Measurements from ENCODE around the gene BRINP3.
"Not testable (repeated sequence)": the region's sequence is repeated elsewhere in the genome, so short reads cannot be mapped to it uniquely, and the experiment has no call there.

Gene BRINP3

DNA sequence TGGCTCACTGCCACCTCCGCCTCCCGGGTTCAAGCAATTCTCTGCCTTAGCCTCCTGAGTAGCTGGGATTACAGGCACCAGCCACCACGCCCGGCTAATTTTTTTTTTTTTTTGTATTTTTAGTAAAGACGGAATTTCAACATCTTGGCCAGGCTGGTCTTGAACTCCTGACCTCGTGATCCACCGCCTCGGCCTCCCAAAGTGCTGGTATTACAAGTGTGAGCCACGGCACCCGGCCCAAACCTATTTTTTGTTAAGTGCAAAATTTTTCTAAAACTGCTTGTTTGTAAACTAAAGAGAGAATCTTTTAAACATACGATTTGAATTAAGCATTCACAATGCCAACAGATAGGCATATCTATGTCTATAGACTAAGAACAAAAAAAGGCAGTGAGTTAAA, 357.1 kb downstream of the BRINP3 start:
- H3K4me3 ChIP-seq (ENCODE audit: insufficient read depth in 1 of 2, low read depth in 1 of 2, low read length in 2 of 2): not testable (repeated sequence)
- 88% methylated on average over 8 of the region's 11 CpGs for WGBS

GRCh38 chr1:190119683-190120082, 358.0 kb downstream of the BRINP3 start:
- Histone ChIP-seq H3K27me3 (ENCODE audit: control insufficient read depth in 1 of 2, insufficient read depth in 1 of 2, low read length in 2 of 2) (no peaks in the 10 kb centered on the region), H3K4me2 (ENCODE audit: low read length, poor library complexity, severe bottlenecking) (no peak overlapping the region), H2BK120ac (ENCODE audit: low read depth, low read length) (no peak overlapping the region), H2BK12ac (ENCODE audit: low read length in 2 of 2) (no peak overlapping the region), H2BK15ac (ENCODE audit: low read depth, poor library complexity, severe bottlenecking) (no peak overlapping the region), H3K9me3 (ENCODE audit: control insufficient read depth, low read length) (no peaks in the 10 kb centered on the region), H3K79me1 (replicated peaks; ENCODE audit: low read length, poor library complexity, severe bottlenecking) (no peaks in the 10 kb centered on the region), H3K27ac (ENCODE audit: low read length, poor library complexity, severe bottlenecking) (no peak overlapping the region), H3K4ac (ENCODE audit: low read depth in 1 of 2, low read length in 2 of 2) (no peak overlapping the region), H2AK5ac (ENCODE audit: low read length, severe bottlenecking) (no peak overlapping the region), H2BK5ac (ENCODE audit: low read depth, low read length, poor library complexity, severe bottlenecking) (no peak overlapping the region), H4K91ac (ENCODE audit: low read length) (no peak overlapping the region), H3K36me3 (ENCODE audit: control insufficient read depth in 1 of 2, insufficient read depth in 2 of 2, low read depth in 1 of 2, low read length in 2 of 2) (no peaks in the 10 kb centered on the region), H3K23ac (ENCODE audit: low read length in 2 of 2) (no peak overlapping the region), H2AFZ (ENCODE audit: low read depth, low read length) (no peak overlapping the region), H4K8ac (ENCODE audit: low read length) (no peak overlapping the region), H3K14ac (ENCODE audit: low read length in 2 of 2) (no peak overlapping the region), H3K4me3 (ENCODE audit: insufficient read depth in 1 of 2, low read depth in 1 of 2, low read length in 2 of 2) (no peak overlapping the region), H3K18ac (ENCODE audit: low read depth in 1 of 2, low read length in 2 of 2) (no peak overlapping the region), H3K4me1 (ENCODE audit: control insufficient read depth, insufficient read depth, low read depth, low read length) (no peaks in the 10 kb centered on the region), H3K9ac (ENCODE audit: low read length) (no peak overlapping the region)
- no CpG with 5 or more reads among the region's 2 CpGs for WGBS
- no peak for DNase-seq

More for the DNA sequence above, 357.1 kb downstream of the BRINP3 start:
- not testable (repeated sequence) for H3K18ac ChIP-seq (ENCODE audit: low read depth in 1 of 2, low read length in 2 of 2); H3K4me2 ChIP-seq (ENCODE audit: low read length, poor library complexity, severe bottlenecking); H3K4ac ChIP-seq (ENCODE audit: low read depth in 1 of 2, low read length in 2 of 2); H2BK12ac ChIP-seq (ENCODE audit: low read length in 2 of 2); H3K79me1 ChIP-seq (replicated peaks; ENCODE audit: low read length, poor library complexity, severe bottlenecking); H3K36me3 ChIP-seq (ENCODE audit: control insufficient read depth in 1 of 2, insufficient read depth in 2 of 2, low read depth in 1 of 2, low read length in 2 of 2); H3K9me3 ChIP-seq (ENCODE audit: control insufficient read depth, low read length); H3K23ac ChIP-seq (ENCODE audit: low read length in 2 of 2); DNase-seq; H4K8ac ChIP-seq (ENCODE audit: low read length); H2BK15ac ChIP-seq (ENCODE audit: low read depth, poor library complexity, severe bottlenecking); H2AK5ac ChIP-seq (ENCODE audit: low read length, severe bottlenecking); H4K91ac ChIP-seq (ENCODE audit: low read length); H3K14ac ChIP-seq (ENCODE audit: low read length in 2 of 2); H3K9ac ChIP-seq (ENCODE audit: low read length); H2BK120ac ChIP-seq (ENCODE audit: low read depth, low read length); H3K4me1 ChIP-seq (ENCODE audit: control insufficient read depth, insufficient read depth, low read depth, low read length); H3K27me3 ChIP-seq (ENCODE audit: control insufficient read depth in 1 of 2, insufficient read depth in 1 of 2, low read length in 2 of 2); H2AFZ ChIP-seq (ENCODE audit: low read depth, low read length); H2BK5ac ChIP-seq (ENCODE audit: low read depth, low read length, poor library complexity, severe bottlenecking); H3K27ac ChIP-seq (ENCODE audit: low read length, poor library complexity, severe bottlenecking)

GRCh38 chr1:190116921-190117320, 360.7 kb downstream of the BRINP3 start:
- no peak overlapping the region for H2BK12ac ChIP-seq (ENCODE audit: low read length in 2 of 2)
- H3K9me3 ChIP-seq (ENCODE audit: control insufficient read depth, low read length): no peaks in the 10 kb centered on the region
- DNase-seq: no peak

GRCh38 chr1:190104961-190105360, 372.7 kb downstream of the BRINP3 start:
- Histone ChIP-seq H3K36me3 (ENCODE audit: control insufficient read depth in 1 of 2, insufficient read depth in 2 of 2, low read depth in 1 of 2, low read length in 2 of 2) (no peaks in the 10 kb centered on the region), H3K9me3 (ENCODE audit: control insufficient read depth, low read length) (no peaks in the 10 kb centered on the region), H2BK12ac (ENCODE audit: low read length in 2 of 2) (no peak overlapping the region), H3K4ac (ENCODE audit: low read depth in 1 of 2, low read length in 2 of 2) (no peak overlapping the region), H2AK5ac (ENCODE audit: low read length, severe bottlenecking) (peak overlapping the region; percentile 54), H3K14ac (ENCODE audit: low read length in 2 of 2) (no peak overlapping the region), H2AFZ (ENCODE audit: low read depth, low read length) (no peak overlapping the region), H3K27ac (ENCODE audit: low read length, poor library complexity, severe bottlenecking) (no peak overlapping the region), H2BK120ac (ENCODE audit: low read depth, low read length) (no peak overlapping the region), H3K18ac (ENCODE audit: low read depth in 1 of 2, low read length in 2 of 2) (no peak overlapping the region), H3K23ac (ENCODE audit: low read length in 2 of 2) (no peak overlapping the region), H3K4me2 (ENCODE audit: low read length, poor library complexity, severe bottlenecking) (no peak overlapping the region), H2BK5ac (ENCODE audit: low read depth, low read length, poor library complexity, severe bottlenecking) (no peak overlapping the region), H3K4me1 (ENCODE audit: control insufficient read depth, insufficient read depth, low read depth, low read length) (peaks cover 1% of the 10 kb centered on the region), H2BK15ac (ENCODE audit: low read depth, poor library complexity, severe bottlenecking) (no peak overlapping the region), H4K8ac (ENCODE audit: low read length) (no peak overlapping the region), H4K91ac (ENCODE audit: low read length) (no peak overlapping the region), H3K4me3 (ENCODE audit: insufficient read depth in 1 of 2, low read depth in 1 of 2, low read length in 2 of 2) (no peak overlapping the region), H3K27me3 (ENCODE audit: control insufficient read depth in 1 of 2, insufficient read depth in 1 of 2, low read length in 2 of 2) (no peaks in the 10 kb centered on the region), H3K79me1 (replicated peaks; ENCODE audit: low read length, poor library complexity, severe bottlenecking) (no peaks in the 10 kb centered on the region), H3K9ac (ENCODE audit: low read length) (no peak overlapping the region)
- no peak for DNase-seq
- WGBS: 66% methylated on average over 1 of the region's 1 CpG

More at GRCh38 chr1:190116921-190117320, 360.7 kb downstream of the BRINP3 start:
- no peak overlapping the region for H4K91ac ChIP-seq (ENCODE audit: low read length)
- no peak overlapping the region for H2BK15ac ChIP-seq (ENCODE audit: low read depth, poor library complexity, severe bottlenecking)
- no peaks in the 10 kb centered on the region for H3K27me3 ChIP-seq (ENCODE audit: control insufficient read depth in 1 of 2, insufficient read depth in 1 of 2, low read length in 2 of 2)
- H3K4me1 ChIP-seq (ENCODE audit: control insufficient read depth, insufficient read depth, low read depth, low read length): no peaks in the 10 kb centered on the region
- no peak overlapping the region for H2BK120ac ChIP-seq (ENCODE audit: low read depth, low read length)
- H3K4me3 ChIP-seq (ENCODE audit: insufficient read depth in 1 of 2, low read depth in 1 of 2, low read length in 2 of 2): no peak overlapping the region
- H3K79me1 ChIP-seq (replicated peaks; ENCODE audit: low read length, poor library complexity, severe bottlenecking): no peaks in the 10 kb centered on the region
- H3K4ac ChIP-seq (ENCODE audit: low read depth in 1 of 2, low read length in 2 of 2): no peak overlapping the region
- H3K36me3 ChIP-seq (ENCODE audit: control insufficient read depth in 1 of 2, insufficient read depth in 2 of 2, low read depth in 1 of 2, low read length in 2 of 2): no peaks in the 10 kb centered on the region
- H2AK5ac ChIP-seq (ENCODE audit: low read length, severe bottlenecking): no peak overlapping the region
- no peak overlapping the region for H2BK5ac ChIP-seq (ENCODE audit: low read depth, low read length, poor library complexity, severe bottlenecking)
- H3K18ac ChIP-seq (ENCODE audit: low read depth in 1 of 2, low read length in 2 of 2): no peak overlapping the region
- H3K14ac ChIP-seq (ENCODE audit: low read length in 2 of 2): no peak overlapping the region
- no peak overlapping the region for H3K27ac ChIP-seq (ENCODE audit: low read length, poor library complexity, severe bottlenecking)
- no peak overlapping the region for H4K8ac ChIP-seq (ENCODE audit: low read length)
- H2AFZ ChIP-seq (ENCODE audit: low read depth, low read length): no peak overlapping the region
- H3K9ac ChIP-seq (ENCODE audit: low read length): no peak overlapping the region
- no peak overlapping the region for H3K23ac ChIP-seq (ENCODE audit: low read length in 2 of 2)
- no peak overlapping the region for H3K4me2 ChIP-seq (ENCODE audit: low read length, poor library complexity, severe bottlenecking)
